A549 (cell line): ENCODE results near the gene ADAT2. TPM values are rescaled to one million over a fixed set of nuclear protein-coding genes. Genes with fewer than 3 reads are reported as not detected.

Experiments used
- CHD2 ChIP-seq: fragments of 150-350 bp; IDR thresholded peaks from 2 replicates; pipeline ENCODE4 v1.6.1; 2014; ENCODE audit warnings: low read length; ENCODE audit not compliant: partially characterized antibody
- EHMT2 ChIP-seq: fragments of 200-600 bp; sonication (generic); IDR thresholded peaks from 2 replicates; pipeline ENCODE4 v1.6.1; 2016; ENCODE audit warnings: antibody characterized with exemption, low read depth, mild to moderate bottlenecking, moderate library complexity
- FOSL2 ChIP-seq, 2 experiments: fragments of 450-650 bp in 1 of 2; fragments of >200 bp in 1 of 2; sonication (Bioruptor Twin) in 1 of 2; formaldehyde crosslinking; IDR thresholded peaks; 2 replicates each; pipeline versions ENCODE4 v1.5.0 to v1.6.1; 2016 to 2020; ENCODE audit warnings: mild to moderate bottlenecking in 1 of 2, moderate library complexity in 1 of 2
- GATA3 ChIP-seq: IDR thresholded peaks from 2 replicates; pipeline ENCODE4 v1.6.1; 2012; ENCODE audit warnings: borderline replicate concordance
- HOXB5 ChIP-seq: fragments of 250-450 bp; sonication (Bioruptor Pico); IDR thresholded peaks from 2 replicates; pipeline ENCODE4 v1.5.0; 2020; ENCODE audit warnings: mild to moderate bottlenecking, moderate library complexity
- JUN ChIP-seq, 2 experiments: fragments of >200 bp; sonication (Bioruptor Twin); formaldehyde crosslinking; IDR thresholded peaks; 2 replicates in 1 of 2; 3 replicates in 1 of 2; pipeline ENCODE4 v1.6.1; 2016 to 2017
- MAZ ChIP-seq: fragments of 150-350 bp; IDR thresholded peaks from 2 replicates; pipeline ENCODE4 v1.6.1; 2014; ENCODE audit warnings: antibody characterized with exemption, low read depth, low read length, borderline replicate concordance
- POLR2A ChIP-seq: IDR thresholded peaks from 2 replicates; pipeline ENCODE4 v1.6.1; 2012; ENCODE audit warnings: mild to moderate bottlenecking, low read length
- POLR2AphosphoS2 ChIP-seq: conservative IDR thresholded peaks from 2 replicates; pipeline ENCODE4 v1.6.1; 2012; ENCODE audit warnings: low read length, improper control_type of control experiment, inconsistent platforms
- RCOR1 ChIP-seq: fragments of 150-350 bp; IDR thresholded peaks from 2 replicates; pipeline ENCODE4 v1.6.1; 2014; ENCODE audit warnings: antibody characterized with exemption, low read length, low read depth
- RFX5 ChIP-seq: fragments of 450-650 bp; IDR thresholded peaks from 2 replicates; pipeline ENCODE4 v1.7.1; 2014; ENCODE audit warnings: antibody characterized with exemption, mild to moderate bottlenecking, moderate library complexity
- TFCP2L1 ChIP-seq: fragments of 250-450 bp; sonication (Bioruptor Pico); IDR thresholded peaks from 2 replicates; pipeline ENCODE4 v1.5.0; 2021; ENCODE audit warnings: mild to moderate bottlenecking
- ZC3H11A ChIP-seq: fragments of 450-650 bp; IDR thresholded peaks from 2 replicates; pipeline ENCODE4 v1.6.1; 2014; ENCODE audit warnings: antibody characterized with exemption, mild to moderate bottlenecking
- ZFP36 ChIP-seq: fragments of 450-650 bp; IDR thresholded peaks from 2 replicates; pipeline ENCODE4 v1.6.1; 2014; ENCODE audit warnings: borderline replicate concordance; ENCODE audit not compliant: partially characterized antibody
- ZNF302 ChIP-seq: fragments of 250-450 bp; sonication (Bioruptor Pico); IDR thresholded peaks from 2 replicates; pipeline ENCODE4 v1.9.0; 2021; ENCODE audit warnings: inconsistent platforms, mild to moderate bottlenecking, moderate library complexity
- ZSCAN20 ChIP-seq: fragments of 250-450 bp; sonication (Bioruptor Pico); IDR thresholded peaks from 2 replicates; pipeline ENCODE4 v1.8.0; 2022; ENCODE audit warnings: mild to moderate bottlenecking, moderate library complexity
- polyA plus RNA-seq, 4 experiments: library from polyadenylated mRNA; depleted of rRNA in 3 of 4; stranded (reverse); fragments of >200 nt; fragmentation: RNase III in 1 of 4; extraction: RNeasy Plus Mini Kit Qiagen cat#74134 plus additional on column Dnase treatment in 1 of 4; gene quantifications; 2 replicates in 3 of 4; 3 replicates in 1 of 4; pipeline ENCODE4 v1.2.3, GENCODE V29; 2011 to 2017
- TF ChIP-seq, protein P1 (sequence below): fragments of 250-450 bp; sonication (Bioruptor Pico); IDR thresholded peaks from 2 replicates; pipeline ENCODE4 v1.5.0; 2021; ENCODE audit warnings: mild to moderate bottlenecking, moderate library complexity, borderline replicate concordance
- TF ChIP-seq, protein P2 (sequence below): fragments of 450-650 bp; IDR thresholded peaks from 2 replicates; pipeline ENCODE4 v1.6.1; 2014; ENCODE audit warnings: antibody characterized with exemption
- TF ChIP-seq, protein P3 (sequence below): fragments of 250-450 bp; sonication (Bioruptor Pico); IDR thresholded peaks from 2 replicates; pipeline ENCODE4 v1.5.0; 2020; ENCODE audit warnings: low read depth, mild to moderate bottlenecking, moderate library complexity
- TF ChIP-seq, protein P4 (sequence below): fragments of >200 bp; sonication (Bioruptor Twin); formaldehyde crosslinking; IDR thresholded peaks from 3 replicates; pipeline ENCODE4 v1.6.1; 2016
- TF ChIP-seq, protein P5 (sequence below): fragments of >200 bp; sonication (Bioruptor Twin); formaldehyde crosslinking; IDR thresholded peaks from 3 replicates; pipeline ENCODE4 v1.5.1; 2016
- TF ChIP-seq, protein P6 (sequence below): fragments of 150-350 bp; IDR thresholded peaks from 2 replicates; pipeline ENCODE4 v1.6.1; 2014; ENCODE audit warnings: low read depth, mild to moderate bottlenecking, low read length

Gene ADAT2
- polyA plus RNA-seq, 2 of the 4 experiments (the other 2 are of a cell fraction), result 7.1 to 8.0 TPM

DNA sequence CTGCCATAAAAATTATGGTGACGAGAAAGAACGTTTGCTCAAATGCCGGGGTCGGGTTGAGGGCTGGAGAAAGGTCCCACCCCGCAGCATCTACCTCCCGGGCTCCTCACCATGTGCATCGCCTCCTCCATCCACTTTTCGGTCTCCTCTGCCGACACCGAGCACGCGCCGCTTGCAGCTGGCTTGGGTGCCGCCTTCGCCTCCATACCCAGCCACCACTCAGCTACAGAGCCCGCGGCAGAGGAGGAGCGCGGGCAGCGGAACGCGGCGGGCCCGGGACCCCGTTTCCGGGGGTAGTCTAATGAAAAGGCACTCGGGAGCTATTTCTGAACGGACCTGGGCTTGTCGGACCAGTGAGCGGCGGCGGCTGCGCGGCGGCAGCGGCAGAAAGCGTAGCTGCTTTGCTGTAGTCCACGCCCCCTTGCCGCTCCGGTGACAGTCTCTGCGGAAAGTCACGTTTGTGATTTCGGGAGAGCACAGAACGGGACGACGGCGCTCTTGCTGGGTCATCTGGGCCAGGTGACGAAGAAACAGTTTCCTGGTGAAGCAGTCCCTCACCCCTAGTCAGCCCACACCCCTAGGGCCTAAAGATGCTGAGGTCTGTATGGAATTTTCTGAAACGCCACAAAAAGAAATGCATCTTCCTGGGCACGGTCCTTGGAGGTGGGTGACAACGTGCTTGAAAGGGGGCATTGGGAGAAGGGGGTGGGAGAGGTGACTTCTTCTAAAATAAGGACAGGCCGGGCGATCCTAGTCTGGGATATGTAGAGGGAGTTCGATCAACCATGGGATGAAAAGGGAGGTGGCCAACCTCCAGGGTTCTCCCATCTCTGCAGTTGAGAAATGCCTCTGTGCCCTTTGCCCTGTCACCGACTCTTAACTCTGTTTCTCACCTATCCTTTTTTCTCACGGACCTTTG, at the start of gene ADAT2, which contains the start of gene PEX3 (continued):
- TF ChIP-seq, protein P1, sequence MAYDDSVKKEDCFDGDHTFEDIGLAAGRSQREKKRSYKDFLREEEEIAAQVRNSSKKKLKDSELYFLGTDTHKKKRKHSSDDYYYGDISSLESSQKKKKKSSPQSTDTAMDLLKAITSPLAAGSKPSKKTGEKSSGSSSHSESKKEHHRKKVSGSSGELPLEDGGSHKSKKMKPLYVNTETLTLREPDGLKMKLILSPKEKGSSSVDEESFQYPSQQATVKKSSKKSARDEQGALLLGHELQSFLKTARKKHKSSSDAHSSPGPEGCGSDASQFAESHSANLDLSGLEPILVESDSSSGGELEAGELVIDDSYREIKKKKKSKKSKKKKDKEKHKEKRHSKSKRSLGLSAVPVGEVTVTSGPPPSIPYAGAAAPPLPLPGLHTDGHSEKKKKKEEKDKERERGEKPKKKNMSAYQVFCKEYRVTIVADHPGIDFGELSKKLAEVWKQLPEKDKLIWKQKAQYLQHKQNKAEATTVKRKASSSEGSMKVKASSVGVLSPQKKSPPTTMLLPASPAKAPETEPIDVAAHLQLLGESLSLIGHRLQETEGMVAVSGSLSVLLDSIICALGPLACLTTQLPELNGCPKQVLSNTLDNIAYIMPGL (CRISPR knock-in tag), result no peak
- TF ChIP-seq, protein P2, sequence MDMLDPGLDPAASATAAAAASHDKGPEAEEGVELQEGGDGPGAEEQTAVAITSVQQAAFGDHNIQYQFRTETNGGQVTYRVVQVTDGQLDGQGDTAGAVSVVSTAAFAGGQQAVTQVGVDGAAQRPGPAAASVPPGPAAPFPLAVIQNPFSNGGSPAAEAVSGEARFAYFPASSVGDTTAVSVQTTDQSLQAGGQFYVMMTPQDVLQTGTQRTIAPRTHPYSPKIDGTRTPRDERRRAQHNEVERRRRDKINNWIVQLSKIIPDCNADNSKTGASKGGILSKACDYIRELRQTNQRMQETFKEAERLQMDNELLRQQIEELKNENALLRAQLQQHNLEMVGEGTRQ, result no peak
- TF ChIP-seq FOSL2 (IDR thresholded peaks at IDR 0.05) (no peak), FOSL2 (CRISPR knock-in tag; IDR thresholded peaks at IDR 0.05) (peak; percentile 46), ZFP36 (no peak), TFCP2L1 (CRISPR knock-in tag) (no peak), HOXB5 (CRISPR knock-in tag) (0 out of 2 replicates have a peak, but pooled peaks have one; percentile 51), JUN (IDR thresholded peaks at IDR 0.05) (peak in 1 of 2 experiments; percentile 72; a peak in 2 of 5 replicates), MAZ (peak; percentile 38; the same call in 1 of the 2 replicates), ZC3H11A (no peak; the same call in 1 of the 2 replicates), RFX5 (0 out of 2 replicates have a peak, but pooled peaks have one; percentile 45), GATA3 (no peak), ZNF302 (CRISPR knock-in tag) (no peak), ZSCAN20 (CRISPR knock-in tag) (no peak), POLR2A (peak; percentile 48), POLR2AphosphoS2 (no peak), EHMT2 (no peak), RCOR1 (no peak), CHD2 (no peak)
- TF ChIP-seq, protein P3, sequence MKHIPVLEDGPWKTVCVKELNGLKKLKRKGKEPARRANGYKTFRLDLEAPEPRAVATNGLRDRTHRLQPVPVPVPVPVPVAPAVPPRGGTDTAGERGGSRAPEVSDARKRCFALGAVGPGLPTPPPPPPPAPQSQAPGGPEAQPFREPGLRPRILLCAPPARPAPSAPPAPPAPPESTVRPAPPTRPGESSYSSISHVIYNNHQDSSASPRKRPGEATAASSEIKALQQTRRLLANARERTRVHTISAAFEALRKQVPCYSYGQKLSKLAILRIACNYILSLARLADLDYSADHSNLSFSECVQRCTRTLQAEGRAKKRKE (CRISPR knock-in tag), result no peak
- TF ChIP-seq, protein P4, sequence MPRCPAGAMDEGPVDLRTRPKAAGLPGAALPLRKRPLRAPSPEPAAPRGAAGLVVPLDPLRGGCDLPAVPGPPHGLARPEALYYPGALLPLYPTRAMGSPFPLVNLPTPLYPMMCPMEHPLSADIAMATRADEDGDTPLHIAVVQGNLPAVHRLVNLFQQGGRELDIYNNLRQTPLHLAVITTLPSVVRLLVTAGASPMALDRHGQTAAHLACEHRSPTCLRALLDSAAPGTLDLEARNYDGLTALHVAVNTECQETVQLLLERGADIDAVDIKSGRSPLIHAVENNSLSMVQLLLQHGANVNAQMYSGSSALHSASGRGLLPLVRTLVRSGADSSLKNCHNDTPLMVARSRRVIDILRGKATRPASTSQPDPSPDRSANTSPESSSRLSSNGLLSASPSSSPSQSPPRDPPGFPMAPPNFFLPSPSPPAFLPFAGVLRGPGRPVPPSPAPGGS, result peak; percentile 62; the same call in 1 of the 3 replicates
- TF ChIP-seq, protein P5, sequence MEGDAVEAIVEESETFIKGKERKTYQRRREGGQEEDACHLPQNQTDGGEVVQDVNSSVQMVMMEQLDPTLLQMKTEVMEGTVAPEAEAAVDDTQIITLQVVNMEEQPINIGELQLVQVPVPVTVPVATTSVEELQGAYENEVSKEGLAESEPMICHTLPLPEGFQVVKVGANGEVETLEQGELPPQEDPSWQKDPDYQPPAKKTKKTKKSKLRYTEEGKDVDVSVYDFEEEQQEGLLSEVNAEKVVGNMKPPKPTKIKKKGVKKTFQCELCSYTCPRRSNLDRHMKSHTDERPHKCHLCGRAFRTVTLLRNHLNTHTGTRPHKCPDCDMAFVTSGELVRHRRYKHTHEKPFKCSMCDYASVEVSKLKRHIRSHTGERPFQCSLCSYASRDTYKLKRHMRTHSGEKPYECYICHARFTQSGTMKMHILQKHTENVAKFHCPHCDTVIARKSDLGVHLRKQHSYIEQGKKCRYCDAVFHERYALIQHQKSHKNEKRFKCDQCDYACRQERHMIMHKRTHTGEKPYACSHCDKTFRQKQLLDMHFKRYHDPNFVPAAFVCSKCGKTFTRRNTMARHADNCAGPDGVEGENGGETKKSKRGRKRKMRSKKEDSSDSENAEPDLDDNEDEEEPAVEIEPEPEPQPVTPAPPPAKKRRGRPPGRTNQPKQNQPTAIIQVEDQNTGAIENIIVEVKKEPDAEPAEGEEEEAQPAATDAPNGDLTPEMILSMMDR, result no peak
- TF ChIP-seq, protein P6, sequence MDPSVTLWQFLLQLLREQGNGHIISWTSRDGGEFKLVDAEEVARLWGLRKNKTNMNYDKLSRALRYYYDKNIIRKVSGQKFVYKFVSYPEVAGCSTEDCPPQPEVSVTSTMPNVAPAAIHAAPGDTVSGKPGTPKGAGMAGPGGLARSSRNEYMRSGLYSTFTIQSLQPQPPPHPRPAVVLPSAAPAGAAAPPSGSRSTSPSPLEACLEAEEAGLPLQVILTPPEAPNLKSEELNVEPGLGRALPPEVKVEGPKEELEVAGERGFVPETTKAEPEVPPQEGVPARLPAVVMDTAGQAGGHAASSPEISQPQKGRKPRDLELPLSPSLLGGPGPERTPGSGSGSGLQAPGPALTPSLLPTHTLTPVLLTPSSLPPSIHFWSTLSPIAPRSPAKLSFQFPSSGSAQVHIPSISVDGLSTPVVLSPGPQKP, result no peak
